BLaER1 treated with 17β-estradiol and CSF1 and Interleukin-3, amounts not matched to agents 10 nM and 100 nM (cell line): Measurements from ENCODE around the gene SLC6A18.

Experiments used
- H3K27ac ChIP-seq, 11 experiments: shearing (Covaris generic); formaldehyde crosslinking; 2 replicates each; pipeline ENCODE4 v1.8.1; 2022
- H3K27me3 ChIP-seq, 11 experiments: shearing (Covaris generic); formaldehyde crosslinking; 2 replicates each; pipeline ENCODE4 v1.8.1; 2022
- H3K36me3 ChIP-seq, 11 experiments: shearing (Covaris generic); formaldehyde crosslinking; 2 replicates each; pipeline ENCODE4 v1.8.1; 2022
- H3K4me1 ChIP-seq, 10 experiments: shearing (Covaris generic); formaldehyde crosslinking; 2 replicates each; pipeline ENCODE4 v1.8.1; 2022
- H3K4me2 ChIP-seq, 11 experiments: shearing (Covaris generic); formaldehyde crosslinking; 2 replicates each; pipeline ENCODE4 v1.8.1; 2022
- H3K4me3 ChIP-seq, 10 experiments: shearing (Covaris generic); formaldehyde crosslinking; 2 replicates each; pipeline ENCODE4 v1.8.1; 2022
- H3K9ac ChIP-seq, 11 experiments: shearing (Covaris generic); formaldehyde crosslinking; 2 replicates each; pipeline ENCODE4 v1.8.1; 2022
- H3K9me3 ChIP-seq, 11 experiments: shearing (Covaris generic); formaldehyde crosslinking; replicated peaks in 1 of 11; 2 replicates each; pipeline ENCODE4 v1.8.1; 2022
- H4K20me1 ChIP-seq, 11 experiments: shearing (Covaris generic); formaldehyde crosslinking; 2 replicates each; pipeline ENCODE4 v1.8.1; 2022
- Cebpa-rat ChIP-seq, 11 experiments: shearing (Covaris generic); IDR thresholded peaks; 2 replicates each; pipeline ENCODE4 v1.8.1; 2022

SLC6A18 gene

DNA sequence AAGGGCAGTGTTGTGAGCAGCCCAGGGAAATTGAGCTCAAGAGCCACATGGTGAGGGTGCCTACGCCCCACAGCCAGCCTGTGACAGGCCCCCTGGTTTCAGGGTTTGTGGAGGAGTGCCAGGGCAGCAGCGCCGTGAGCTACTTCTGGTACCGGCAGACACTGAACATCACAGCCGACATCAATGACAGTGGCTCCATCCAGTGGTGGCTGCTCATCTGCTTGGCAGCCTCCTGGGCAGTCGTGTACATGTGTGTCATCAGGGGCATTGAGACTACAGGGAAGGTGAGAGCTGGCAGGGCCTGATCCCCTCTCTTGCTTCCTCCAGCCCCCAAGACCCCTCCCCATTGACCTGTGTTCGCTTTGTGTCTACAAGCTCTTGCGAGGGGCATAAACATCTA, 10.2 kb downstream of the SLC6A18 start:
- H3K9me3 ChIP-seq: peaks cover 22 to 32% (median 27%) of the 10 kb centered on the region in 11 experiments
- no peak overlapping the region for H3K4me3 ChIP-seq
- 0 out of 22 replicates have a peak, but pooled peaks cover 0 to 7% (median 0%) of the 10 kb centered on the region in 11 experiments for H3K27me3 ChIP-seq
- no peak overlapping the region for H3K9ac ChIP-seq
- TF ChIP-seq Cebpa-rat (IDR thresholded peaks at IDR 0.05): no peak
- no peak overlapping the region for H3K4me2 ChIP-seq
- no peaks in the 10 kb centered on the region for H3K36me3 ChIP-seq
- no peak overlapping the region for H3K27ac ChIP-seq
- H3K4me1 ChIP-seq: peaks cover 7 to 25% (median 23%) of the 10 kb centered on the region in 10 experiments; a peak in 18 of 20 replicates
- H4K20me1 ChIP-seq: peaks cover 0 to 25% (median 0%) of the 10 kb centered on the region in 11 experiments; a peak in 7 of 22 replicates

DNA sequence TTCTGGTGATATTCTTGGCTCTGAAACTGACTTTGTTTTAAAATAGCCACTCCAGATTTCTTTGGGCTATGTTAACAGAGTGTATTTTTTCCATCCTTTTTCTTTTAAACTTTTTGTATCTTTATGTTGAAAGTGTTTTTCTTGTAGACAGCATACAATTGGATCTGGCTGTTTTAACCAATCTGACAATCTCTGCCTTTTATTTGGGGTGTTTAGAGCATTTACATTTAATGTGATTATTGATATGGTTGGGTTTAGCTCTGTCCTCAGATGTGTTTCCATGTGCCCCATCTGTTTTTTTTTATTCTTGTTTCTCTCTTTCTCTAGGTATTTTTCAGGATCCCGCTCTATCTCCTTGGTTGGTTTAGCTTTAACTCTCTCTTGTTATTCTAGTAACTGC, 10.7 kb downstream of the SLC6A18 start:
- no peak overlapping the region for H3K4me2 ChIP-seq
- peaks cover 0 to 27% (median 0%) of the 10 kb centered on the region in 11 experiments; a peak in 6 of 22 replicates for H4K20me1 ChIP-seq
- no peak overlapping the region for H3K4me3 ChIP-seq
- H3K27me3 ChIP-seq: 0 out of 22 replicates have a peak, but pooled peaks cover 0 to 7% (median 0%) of the 10 kb centered on the region in 11 experiments
- no peak for TF ChIP-seq Cebpa-rat (IDR thresholded peaks at IDR 0.05)
- no peaks in the 10 kb centered on the region for H3K36me3 ChIP-seq
- H3K9me3 ChIP-seq: peaks cover 22 to 32% (median 27%) of the 10 kb centered on the region in 11 experiments
- H3K9ac ChIP-seq: no peak overlapping the region
- no peak overlapping the region for H3K27ac ChIP-seq
- peaks cover 7 to 21% (median 19%) of the 10 kb centered on the region in 10 experiments; a peak in 18 of 20 replicates for H3K4me1 ChIP-seq

DNA sequence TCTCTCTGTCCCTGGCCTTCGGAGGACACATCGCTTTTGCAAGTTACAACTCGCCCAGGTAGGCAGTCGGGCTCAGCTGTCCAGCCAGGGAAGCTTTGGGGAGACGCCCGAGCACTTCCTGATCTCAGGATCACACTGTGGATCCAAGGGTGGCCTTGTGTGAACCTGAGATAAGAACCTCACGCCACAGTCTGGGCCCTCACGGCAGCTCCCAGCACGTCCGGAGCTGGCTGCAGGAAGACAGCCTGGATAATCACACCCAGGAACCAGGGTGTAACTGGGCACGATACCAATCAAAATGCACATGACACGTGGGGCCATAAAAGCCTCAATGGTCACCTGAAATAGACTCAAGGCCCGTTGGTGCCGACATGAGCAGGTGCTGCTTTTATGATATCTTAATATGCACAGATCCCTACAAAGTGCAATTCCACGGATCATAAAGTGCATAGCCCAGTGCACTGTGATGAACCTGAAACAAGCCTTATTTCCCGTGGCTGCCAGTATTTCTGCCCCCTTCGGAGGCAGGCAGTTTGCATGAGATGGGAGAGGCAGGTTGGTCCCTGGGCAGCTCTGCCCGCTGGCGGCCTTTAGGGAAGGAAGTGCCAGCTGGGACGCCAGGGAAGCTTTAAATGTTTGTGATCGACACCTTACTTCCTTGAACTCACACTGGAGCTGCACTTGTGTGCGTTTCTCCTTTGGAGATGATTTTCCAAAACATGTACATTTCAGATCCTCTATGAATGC, 14.5 kb downstream of the SLC6A18 start:
- no peak for TF ChIP-seq Cebpa-rat (IDR thresholded peaks at IDR 0.05)
- no peak overlapping the region for H3K4me2 ChIP-seq
- no peak overlapping the region for H3K9ac ChIP-seq
- peaks cover 0 to 48% (median 7%) of the 10 kb centered on the region in 11 experiments; a peak in 13 of 22 replicates for H4K20me1 ChIP-seq
- peaks cover 20 to 25% (median 23%) of the 10 kb centered on the region in 11 experiments for H3K9me3 ChIP-seq
- H3K4me3 ChIP-seq: no peak overlapping the region
- no peaks in the 10 kb centered on the region for H3K4me1 ChIP-seq
- no peak overlapping the region for H3K27ac ChIP-seq
- H3K36me3 ChIP-seq: no peaks in the 10 kb centered on the region
- peaks cover under 1 to 10% (median 5%) of the 10 kb centered on the region in 11 experiments; a peak in 16 of 22 replicates for H3K27me3 ChIP-seq

DNA sequence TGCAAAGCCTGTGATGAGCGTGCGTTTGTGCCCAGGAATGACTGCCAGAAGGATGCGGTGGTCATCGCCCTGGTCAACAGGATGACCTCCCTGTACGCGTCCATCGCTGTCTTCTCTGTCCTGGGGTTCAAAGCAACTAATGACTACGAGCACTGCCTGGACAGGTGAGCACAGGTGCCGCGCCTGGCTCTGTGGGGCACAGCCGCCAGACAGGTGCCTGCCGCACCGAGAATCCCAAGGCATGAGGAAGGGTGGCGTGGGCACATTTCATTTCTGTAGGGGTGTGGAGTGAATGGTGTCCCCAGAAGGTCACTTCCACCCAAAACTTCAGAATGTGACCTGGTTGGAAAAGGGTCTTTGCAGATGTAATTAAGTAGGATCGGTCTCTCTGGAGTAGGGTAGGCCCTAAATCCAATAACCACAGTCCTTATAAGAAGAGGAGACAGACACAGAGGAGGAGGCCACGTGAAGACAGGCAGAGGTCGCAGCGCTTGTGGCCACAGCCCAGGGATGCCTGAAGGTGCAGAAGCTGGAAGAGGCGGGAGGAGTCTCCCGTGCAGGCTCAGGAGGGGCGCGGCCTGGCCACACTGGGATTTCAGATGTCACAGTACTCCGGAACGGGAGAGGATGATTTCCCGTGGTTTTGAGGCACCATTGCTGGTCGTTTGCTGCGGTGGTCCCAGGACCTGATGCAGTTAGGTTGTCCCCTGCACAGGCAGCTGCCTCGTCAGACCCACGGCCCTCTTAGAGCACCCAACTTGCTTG, 15.5 kb downstream of the SLC6A18 start:
- Histone ChIP-seq H3K9me3 (peaks cover 10 to 15% (median 13%) of the 10 kb centered on the region in 11 experiments), H3K36me3 (no peaks in the 10 kb centered on the region), H3K27ac (no peak overlapping the region), H3K4me1 (peaks cover 0 to 2% (median 0%) of the 10 kb centered on the region in 10 experiments; a peak in 2 of 20 replicates), H3K4me2 (no peak overlapping the region), H3K9ac (no peak overlapping the region), H3K27me3 (peaks cover 10 to 20% (median 15%) of the 10 kb centered on the region in 11 experiments), H3K4me3 (no peak overlapping the region), H4K20me1 (peaks cover 0 to 58% (median 13%) of the 10 kb centered on the region in 11 experiments; a peak in 14 of 22 replicates)
- TF ChIP-seq Cebpa-rat (IDR thresholded peaks at IDR 0.05): no peak

DNA sequence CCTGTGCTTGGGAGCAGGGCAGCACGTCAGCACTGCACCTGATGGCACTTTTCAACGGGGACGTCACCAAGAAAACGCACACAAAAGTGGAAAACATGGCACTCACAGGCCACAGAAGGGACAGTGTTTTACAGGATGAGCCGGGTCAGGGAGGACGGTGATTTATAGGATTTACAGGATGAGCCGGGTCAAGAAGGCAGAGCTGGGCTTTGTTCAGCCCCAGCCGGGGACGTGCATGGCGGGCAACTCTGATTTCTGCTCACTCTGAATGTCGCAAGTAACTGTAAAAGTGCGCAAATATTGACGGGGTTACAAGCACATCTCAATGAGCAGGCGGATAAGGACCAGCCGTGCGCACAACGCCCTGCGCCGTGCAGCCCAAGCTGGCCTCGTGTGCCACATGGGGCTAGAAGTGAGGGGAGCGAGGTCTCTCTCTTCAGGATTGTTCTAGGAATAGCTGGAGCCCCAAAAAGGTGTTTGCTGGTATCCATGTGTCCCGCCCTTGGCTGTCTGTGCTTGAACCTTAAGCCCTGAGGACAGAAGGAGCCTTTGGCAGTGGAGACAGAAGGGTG, 16.4 kb downstream of the SLC6A18 start:
- Histone ChIP-seq H3K4me3 (no peak overlapping the region), H3K9me3 (peaks cover under 1 to 5% (median 4%) of the 10 kb centered on the region in 11 experiments; a peak in 21 of 22 replicates), H3K27me3 (peaks cover 19 to 29% (median 25%) of the 10 kb centered on the region in 11 experiments), H3K27ac (no peak overlapping the region), H4K20me1 (peaks cover 0 to 67% (median 22%) of the 10 kb centered on the region in 11 experiments; a peak in 16 of 22 replicates), H3K4me1 (peaks cover 0 to 11% (median 7%) of the 10 kb centered on the region in 10 experiments; a peak in 11 of 20 replicates), H3K9ac (no peak overlapping the region), H3K36me3 (no peaks in the 10 kb centered on the region), H3K4me2 (no peak overlapping the region)
- no peak for TF ChIP-seq Cebpa-rat (IDR thresholded peaks at IDR 0.05)

DNA sequence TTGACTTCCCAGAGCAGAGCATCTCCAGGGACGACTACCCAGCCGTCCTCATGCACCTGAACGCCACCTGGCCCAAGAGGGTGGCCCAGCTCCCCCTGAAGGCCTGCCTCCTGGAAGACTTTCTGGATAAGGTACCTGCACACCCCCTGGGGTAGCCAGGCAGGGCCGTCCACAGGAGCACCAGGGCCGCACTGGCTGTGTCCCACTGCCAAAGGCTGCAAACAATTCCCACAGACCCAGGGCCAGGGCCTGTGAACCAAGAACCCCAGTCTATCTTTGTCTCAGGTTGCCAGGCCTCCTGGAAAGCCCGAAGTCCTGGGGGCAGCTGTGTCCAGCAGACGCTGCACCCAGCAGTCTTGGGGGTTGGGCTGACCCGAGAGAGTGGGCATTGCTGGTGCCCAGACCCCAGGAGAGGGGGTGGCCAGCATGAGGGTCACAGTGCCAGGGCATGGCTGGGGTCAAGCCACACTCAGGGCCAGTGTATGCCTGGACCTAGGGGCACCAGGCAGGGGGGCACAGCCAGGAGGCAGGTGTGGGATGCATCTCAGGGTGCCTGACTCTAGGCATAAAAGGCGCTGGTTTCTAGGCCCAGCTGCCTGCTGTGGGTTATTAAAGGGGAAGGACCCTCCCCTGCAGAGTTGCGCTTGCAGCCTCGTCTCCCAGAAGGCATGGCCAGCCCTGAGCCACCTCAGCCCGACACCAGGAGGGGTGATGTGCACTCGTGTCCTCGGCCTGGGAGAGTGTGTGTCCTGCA, 17.7 kb downstream of the SLC6A18 start:
- Histone ChIP-seq H3K9ac (no peak overlapping the region), H3K27ac (no peak overlapping the region), H3K4me2 (no peak overlapping the region), H4K20me1 (peaks cover 0 to 80% (median 36%) of the 10 kb centered on the region in 11 experiments; a peak in 17 of 22 replicates), H3K27me3 (peaks cover 32 to 43% (median 38%) of the 10 kb centered on the region in 11 experiments), H3K36me3 (no peaks in the 10 kb centered on the region), H3K4me3 (no peak overlapping the region), H3K9me3 (no peaks in the 10 kb centered on the region), H3K4me1 (peaks cover 0 to 18% (median 9%) of the 10 kb centered on the region in 10 experiments; a peak in 11 of 20 replicates)
- no peak for TF ChIP-seq Cebpa-rat (IDR thresholded peaks at IDR 0.05)

DNA sequence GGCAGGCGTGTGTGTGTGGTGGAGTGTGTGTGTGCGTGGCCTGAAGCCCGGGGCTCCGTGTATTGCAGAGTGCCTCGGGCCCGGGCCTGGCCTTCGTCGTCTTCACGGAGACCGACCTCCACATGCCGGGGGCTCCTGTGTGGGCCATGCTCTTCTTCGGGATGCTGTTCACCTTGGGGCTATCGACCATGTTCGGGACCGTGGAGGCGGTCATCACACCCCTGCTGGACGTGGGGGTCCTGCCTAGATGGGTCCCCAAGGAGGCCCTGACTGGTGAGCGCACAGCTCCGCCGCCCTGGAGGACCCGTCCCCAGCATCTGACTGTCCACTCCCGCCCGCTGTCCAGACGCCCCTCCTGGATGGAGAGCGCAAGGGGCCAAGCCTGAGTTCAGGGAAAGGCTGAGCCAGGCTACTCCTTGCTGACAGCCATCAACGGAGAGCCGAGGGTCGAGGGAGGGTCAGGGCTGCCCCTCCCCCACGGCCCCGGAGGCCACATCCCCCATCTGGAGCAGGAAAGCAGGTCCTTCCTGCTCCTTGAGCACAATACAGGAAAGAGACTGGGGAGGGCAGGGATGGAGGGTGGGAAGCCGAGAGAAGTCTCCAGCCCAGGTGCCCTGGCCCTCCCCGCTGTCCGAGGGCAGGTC, 18.4 kb downstream of the SLC6A18 start:
- no peak for TF ChIP-seq Cebpa-rat (IDR thresholded peaks at IDR 0.05)
- Histone ChIP-seq H3K4me2 (no peak overlapping the region), H3K4me3 (no peak overlapping the region), H3K36me3 (no peaks in the 10 kb centered on the region), H3K9me3 (no peaks in the 10 kb centered on the region), H3K9ac (no peak overlapping the region), H4K20me1 (peaks cover 0 to 84% (median 43%) of the 10 kb centered on the region in 11 experiments; a peak in 17 of 22 replicates), H3K27me3 (peaks cover 33 to 50% (median 44%) of the 10 kb centered on the region in 11 experiments), H3K4me1 (peaks cover 0 to 18% (median 9%) of the 10 kb centered on the region in 10 experiments; a peak in 11 of 20 replicates), H3K27ac (no peak overlapping the region)

DNA sequence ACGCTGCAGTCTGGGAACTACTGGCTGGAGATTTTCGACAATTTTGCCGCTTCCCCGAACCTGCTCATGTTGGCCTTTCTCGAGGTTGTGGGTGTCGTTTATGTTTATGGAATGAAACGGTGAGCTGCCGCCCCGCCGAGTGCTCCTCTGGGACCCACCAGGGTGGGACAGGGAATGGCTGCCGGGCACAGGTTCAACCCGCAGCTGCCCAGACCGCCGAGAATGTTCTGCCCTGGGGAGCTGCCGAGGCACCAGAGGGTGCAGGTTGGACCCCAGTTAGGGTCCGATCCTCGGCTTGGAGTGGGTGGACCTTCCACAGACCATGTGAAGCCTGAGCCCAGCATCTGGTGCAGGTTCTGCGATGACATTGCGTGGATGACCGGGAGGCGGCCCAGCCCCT, 19.1 kb downstream of the SLC6A18 start:
- Histone ChIP-seq H3K27ac (no peak overlapping the region), H3K9me3 (no peaks in the 10 kb centered on the region), H3K4me3 (no peak overlapping the region), H3K9ac (no peak overlapping the region), H3K4me1 (peaks cover 0 to 18% (median 9%) of the 10 kb centered on the region in 10 experiments; a peak in 11 of 20 replicates), H3K27me3 (peaks cover 33 to 53% (median 46%) of the 10 kb centered on the region in 11 experiments), H3K36me3 (no peaks in the 10 kb centered on the region), H4K20me1 (peaks cover 0 to 84% (median 49%) of the 10 kb centered on the region in 11 experiments; a peak in 17 of 22 replicates), H3K4me2 (no peak overlapping the region)
- no peak for TF ChIP-seq Cebpa-rat (IDR thresholded peaks at IDR 0.05)
